ENCODE measurements around the gene KCNAB1.

- no peak for TF ChIP-seq CTCF (IDR thresholded peaks at IDR 0.05; ENCODE audit: extremely low read depth in 1 of 2, insufficient read depth in 1 of 2, low read depth in 1 of 2, low read length in 2 of 2)
- TF ChIP-seq POLR2AphosphoS5 (IDR thresholded peaks at IDR 0.05; ENCODE audit: insufficient read depth, low read depth, low read length): no peak
- no peak for TF ChIP-seq MAX (IDR thresholded peaks at IDR 0.05; ENCODE audit: insufficient read depth, insufficient read length)
- no peak for TF ChIP-seq FOS (IDR thresholded peaks at IDR 0.05; ENCODE audit: borderline replicate concordance, insufficient read depth, low read length)
- TF ChIP-seq POLR2A (IDR thresholded peaks at IDR 0.05; ENCODE audit: low read depth, low read length): no peak
- TF ChIP-seq EZH2 (IDR thresholded peaks at IDR 0.05; ENCODE audit: borderline replicate concordance, low read depth, low read length, severe bottlenecking): no peak
These were observed 221.0 kb downstream of the KCNAB1 start for GRCh38 chr3:156341332-156341731.

Measured in endothelial cell of umbilical vein (primary cell).